ENCODE results near the gene A2M.

A2M gene

GRCh38 chr12:9120487-9121184 is 4.9 kb upstream of the A2M start:
- no peak for DNase-seq

GRCh38 chr12:9118158-9118557 is 2.4 kb upstream of the A2M start:
- DNase-seq: peak; percentile 34 to 76

GRCh38 chr12:9114946-9115345 is 773 bp downstream of the A2M start:
- no peak for DNase-seq

- no peak for DNase-seq
Measured at GRCh38 chr12:9113987-9114309, 1.8 kb downstream of the A2M start.

- DNase-seq: no peak
Measured at GRCh38 chr12:9113296-9113986, 2.3 kb downstream of the A2M start.

- no peak for DNase-seq
Measured at GRCh38 chr12:9112076-9112853, 3.5 kb downstream of the A2M start.

GRCh38 chr12:9111525-9111924 is 4.2 kb downstream of the A2M start:
- no peak for DNase-seq

GRCh38 chr12:9109737-9110491 is 5.8 kb downstream of the A2M start:
- DNase-seq: no peak

- no peak for DNase-seq
Measured at GRCh38 chr12:9109213-9109522, 6.6 kb downstream of the A2M start.

- DNase-seq: no peak
Measured at GRCh38 chr12:9108504-9109212, 7.1 kb downstream of the A2M start.

- no peak for DNase-seq
Measured at GRCh38 chr12:9107542-9107873, 8.2 kb downstream of the A2M start.

GRCh38 chr12:9106610-9107541 is 8.8 kb downstream of the A2M start:
- DNase-seq: no peak

- DNase-seq: no peak
Measured at GRCh38 chr12:9106067-9106466, 9.7 kb downstream of the A2M start.

GRCh38 chr12:9104767-9105423 is 10.8 kb downstream of the A2M start:
- DNase-seq: no peak

GRCh38 chr12:9104087-9104486 is 11.6 kb downstream of the A2M start:
- no peak for DNase-seq

- no peak for DNase-seq
Measured at GRCh38 chr12:9103050-9103849, 12.5 kb downstream of the A2M start.

GRCh38 chr12:9101018-9101687 is 14.6 kb downstream of the A2M start:
- DNase-seq: no peak

GRCh38 chr12:9099552-9100190 is 16.0 kb downstream of the A2M start:
- no peak for DNase-seq

- DNase-seq: no peak
Measured at GRCh38 chr12:9098463-9099026, 17.2 kb downstream of the A2M start.

Measured in CD4-positive, alpha-beta T cell treated with Interleukin-4 for 1 hour (primary cell).